Stimulated activated CD4-positive, alpha-beta T cell treated with anti-CD3 and anti-CD28 coated beads, Interleukin-1b, Interleukin-23, amount 100 ng/mL, for 48 hours (primary cell): ENCODE measurements around the gene LPCAT3.
"Not testable (repeated sequence)": the region's sequence is repeated elsewhere in the genome, so short reads cannot be mapped to it uniquely, and the experiment has no call there.

ENCODE experiments used
- DNase-seq: peaks from one replicate; pipeline ENCODE4 v3.0.0-alpha.2; 2020

Gene LPCAT3

DNA sequence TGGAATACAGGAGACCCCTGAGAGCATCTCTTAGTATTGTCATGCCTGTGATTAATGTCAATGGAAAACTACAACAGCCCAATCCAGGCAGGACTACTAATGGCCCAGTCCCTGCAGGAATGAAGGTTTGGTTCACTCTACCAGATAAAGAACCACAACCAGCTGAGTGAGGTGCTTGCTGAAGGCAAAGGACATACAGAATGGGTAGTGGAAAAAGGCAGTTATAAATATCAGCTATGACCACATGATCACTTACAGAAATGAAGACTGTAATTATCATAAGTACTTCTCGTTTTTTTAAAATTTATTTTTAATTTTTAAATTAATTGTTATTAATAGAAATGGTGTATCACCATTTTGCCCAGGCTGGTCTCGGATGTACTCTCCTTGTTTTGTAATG, 17.2 kb upstream of the LPCAT3 start:
- no peak for DNase-seq

GRCh38 chr12:7034464-7034863, 16.2 kb upstream of the LPCAT3 start:
- no peak for DNase-seq

GRCh38 chr12:7032990-7033389, 14.7 kb upstream of the LPCAT3 start:
- DNase-seq = no peak

DNA sequence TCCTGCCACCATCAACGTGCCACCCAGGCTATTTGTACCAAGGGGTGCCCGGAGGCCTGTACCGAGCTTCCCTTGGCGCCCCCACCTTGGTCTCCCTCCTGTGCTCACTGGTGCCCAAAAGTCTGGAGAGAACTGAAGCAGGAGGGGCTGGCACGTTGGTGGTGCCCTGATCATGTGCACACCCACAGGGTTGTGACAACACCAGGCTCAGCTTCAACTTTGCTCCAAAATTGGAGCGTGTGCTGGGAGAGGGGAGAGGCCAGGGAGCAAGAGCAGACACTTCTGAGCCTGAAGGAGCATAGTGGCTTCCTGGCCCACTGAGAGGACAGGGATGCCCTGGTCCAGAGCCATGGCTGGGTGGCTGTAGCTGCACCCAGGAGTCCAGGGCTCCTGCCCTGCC, 13.0 kb upstream of the LPCAT3 start:
- no peak for DNase-seq

- no peak for DNase-seq
Measured at GRCh38 chr12:7026854-7027253, 8.6 kb upstream of the LPCAT3 start.

- DNase-seq = no peak
Measured at GRCh38 chr12:7023114-7023513, 4.8 kb upstream of the LPCAT3 start.

GRCh38 chr12:7021956-7022355, 3.7 kb upstream of the LPCAT3 start:
- no peak for DNase-seq

DNA sequence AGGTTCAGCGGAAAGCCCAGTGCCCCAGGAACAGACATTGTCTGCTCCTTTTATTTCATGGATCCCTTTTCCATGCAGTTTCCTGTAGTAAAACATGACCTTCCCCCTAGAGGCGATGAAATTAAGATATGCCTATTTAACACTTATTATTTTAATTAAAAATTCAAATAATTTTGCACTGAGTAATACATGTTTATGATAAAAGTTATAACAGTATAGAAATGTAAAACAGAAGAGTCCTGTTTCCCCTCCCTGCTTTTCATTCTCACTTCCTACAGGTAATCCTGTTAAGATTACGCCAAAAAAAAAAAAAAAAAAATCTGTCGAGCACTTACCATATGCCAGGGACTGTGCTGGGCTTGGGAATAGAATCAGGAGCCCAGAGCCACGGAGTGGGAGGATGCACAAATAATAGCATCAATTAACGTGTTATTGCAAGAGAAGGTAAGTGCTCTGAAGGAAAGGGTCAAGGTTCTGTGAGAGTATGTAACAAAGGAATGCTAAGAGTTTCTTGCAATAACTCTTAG, 830 bp upstream of the LPCAT3 start:
- no peak for DNase-seq

DNA sequence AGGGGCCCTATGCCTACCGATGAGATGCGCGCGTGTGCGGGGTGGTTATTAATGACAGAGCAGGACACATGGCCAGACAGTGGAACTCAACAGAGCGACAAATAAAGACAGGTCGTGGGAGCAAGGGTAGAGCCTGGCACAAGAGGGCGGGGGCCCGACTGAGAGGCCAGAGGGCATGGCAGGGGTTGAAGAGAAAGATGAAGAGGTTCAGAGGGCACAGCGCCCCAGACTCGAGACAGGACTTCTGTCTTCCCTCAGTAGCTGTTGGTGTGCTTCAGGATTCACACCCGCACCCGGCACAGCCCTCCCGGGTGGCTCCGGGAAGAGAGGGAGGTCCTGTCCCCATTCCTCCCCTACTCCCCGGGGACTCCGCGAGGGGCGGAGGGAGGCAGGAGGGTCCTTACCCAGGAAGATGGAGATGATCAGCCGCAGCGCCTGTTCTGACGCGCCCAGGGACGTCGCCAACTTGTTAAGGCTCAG, 366 bp downstream of the LPCAT3 start:
- peak; percentile 28 for DNase-seq

DNA sequence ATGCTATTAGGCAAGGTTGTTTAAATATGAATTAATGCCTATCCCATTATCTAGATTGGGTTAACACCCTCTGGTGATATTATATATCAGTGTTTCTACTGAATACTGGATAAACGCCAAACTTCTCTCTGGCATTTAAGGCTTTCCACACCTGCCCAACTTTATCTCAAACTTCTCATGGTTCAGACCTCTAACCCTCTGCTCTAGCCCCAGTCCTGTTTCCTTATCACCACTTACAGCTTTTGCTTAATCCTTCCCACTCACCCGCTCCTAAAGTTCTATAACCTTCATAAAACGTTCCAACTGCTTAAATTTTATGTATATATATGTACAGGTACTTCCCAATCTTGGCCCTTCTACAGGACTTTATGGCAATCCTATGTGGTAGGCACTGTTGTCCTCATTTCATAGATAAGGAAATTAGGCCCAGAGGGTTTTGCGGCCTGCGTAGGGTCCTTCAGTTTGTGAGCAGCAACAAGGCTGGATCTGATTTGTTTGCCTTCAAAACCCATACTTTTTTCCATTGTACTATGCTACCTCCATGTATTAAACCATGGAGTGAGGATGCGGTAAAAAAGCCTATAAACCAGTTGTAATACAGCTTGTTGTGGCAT, 1.2 kb downstream of the LPCAT3 start:
- no peak for DNase-seq

- no peak for DNase-seq
Measured at GRCh38 chr12:7015555-7016370, 2.5 kb downstream of the LPCAT3 start.

- DNase-seq = no peak
Measured at GRCh38 chr12:7013101-7013500, 5.2 kb downstream of the LPCAT3 start.

GRCh38 chr12:7012024-7012607, 6.2 kb downstream of the LPCAT3 start:
- no peak for DNase-seq

DNA sequence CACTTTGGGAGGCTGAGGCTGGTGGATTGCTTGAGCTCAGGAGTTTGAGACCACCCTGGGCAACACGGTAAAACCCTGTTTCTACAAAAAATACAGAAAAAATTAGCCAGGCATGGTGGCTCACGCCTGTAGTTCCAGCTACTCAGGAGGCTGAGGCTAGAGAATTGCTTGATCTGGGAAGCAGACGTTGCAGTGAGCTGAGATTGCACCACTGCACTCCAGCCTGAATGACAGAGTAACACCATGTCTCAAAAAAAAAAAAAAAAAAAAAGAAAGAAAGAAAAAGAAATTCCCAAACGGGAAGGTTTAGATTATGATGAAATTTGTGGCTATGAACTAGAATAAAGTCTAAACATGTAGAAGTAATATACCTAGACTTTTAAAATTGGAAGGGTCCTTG, 6.9 kb downstream of the LPCAT3 start:
- not testable (repeated sequence) for DNase-seq

DNA sequence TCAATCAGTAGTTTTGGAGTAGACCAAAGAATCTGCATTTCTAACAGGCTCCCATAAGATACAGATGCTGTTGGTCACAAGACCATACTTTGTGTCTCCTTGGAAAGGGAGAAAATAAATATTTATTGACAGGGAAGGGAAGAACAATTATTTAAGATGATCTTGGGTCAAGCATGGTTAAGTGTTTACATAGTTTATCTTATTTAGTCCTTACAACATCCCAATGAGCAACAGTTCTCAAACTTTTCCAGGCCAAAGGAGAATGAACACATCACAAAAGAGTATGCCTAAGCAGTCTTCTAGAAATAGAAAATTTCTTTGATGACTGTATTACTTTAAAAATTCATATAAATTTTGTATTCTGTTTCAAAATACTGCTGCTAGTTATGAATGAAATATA, 8.8 kb downstream of the LPCAT3 start:
- DNase-seq = no peak

DNA sequence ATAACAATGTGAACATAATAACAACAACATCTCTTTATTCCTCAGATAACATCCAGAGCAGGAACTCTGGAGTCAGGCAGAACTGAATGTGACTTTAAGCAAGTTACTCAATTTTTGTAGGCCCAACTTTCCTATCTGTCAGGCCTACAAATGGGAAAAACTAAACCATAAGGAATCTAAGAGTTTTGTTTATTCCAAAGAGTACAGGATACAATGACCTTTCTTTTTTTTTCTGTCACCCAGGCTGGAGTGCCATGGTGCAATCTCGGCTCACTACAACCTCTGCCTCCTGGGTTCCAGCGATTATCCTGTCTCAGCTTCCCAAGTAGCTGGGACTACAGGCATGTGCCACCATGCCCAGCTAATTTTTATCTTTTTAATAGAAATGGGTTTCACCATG, 9.4 kb downstream of the LPCAT3 start:
- DNase-seq = no peak

- no peak for DNase-seq
Measured at GRCh38 chr12:7006639-7007038, 11.6 kb downstream of the LPCAT3 start.

GRCh38 chr12:7005311-7005710, 13.0 kb downstream of the LPCAT3 start:
- no peak for DNase-seq

- no peak for DNase-seq
Measured at GRCh38 chr12:7004840-7005239, 13.4 kb downstream of the LPCAT3 start.

- no peak for DNase-seq
Measured at GRCh38 chr12:7004287-7004803, 13.9 kb downstream of the LPCAT3 start.

GRCh38 chr12:7001921-7002591, 16.2 kb downstream of the LPCAT3 start:
- DNase-seq = no peak

GRCh38 chr12:6998715-6999451, 19.4 kb downstream of the LPCAT3 start:
- DNase-seq = no peak
